NCI-H524 (cell line): ENCODE data around the gene SMARCE1.

Experiments
- DNase-seq, 2 experiments: peaks; one replicate each; lab custom pipeline; 2025; lab: John Stamatoyannopoulos, UW

The SMARCE1 gene

GRCh38 chr17:40645943-40646342 is 1.7 kb downstream of the SMARCE1 start:
- no peak for DNase-seq

- DNase-seq = no peak
Measured at GRCh38 chr17:40645291-40645690, 2.3 kb downstream of the SMARCE1 start.

GRCh38 chr17:40637931-40638330 is 9.7 kb downstream of the SMARCE1 start:
- no peak for DNase-seq

GRCh38 chr17:40633871-40634270 is 13.7 kb downstream of the SMARCE1 start:
- no peak for DNase-seq

- DNase-seq = no peak
Measured at GRCh38 chr17:40632216-40632615, 15.4 kb downstream of the SMARCE1 start.

- no peak for DNase-seq
Measured at GRCh38 chr17:40629842-40630241, 17.8 kb downstream of the SMARCE1 start.

GRCh38 chr17:40625311-40625710 is 22.3 kb downstream of the SMARCE1 start:
- no peak for DNase-seq

- DNase-seq = no peak
Measured at GRCh38 chr17:40623419-40624210, 24.0 kb downstream of the SMARCE1 start.

GRCh38 chr17:40622509-40622928 is 25.1 kb downstream of the SMARCE1 start:
- no peak for DNase-seq

- no peak for DNase-seq
Measured at GRCh38 chr17:40621578-40621977, 26.0 kb downstream of the SMARCE1 start.

- no peak for DNase-seq
Measured at GRCh38 chr17:40621019-40621418, 26.6 kb downstream of the SMARCE1 start.

- DNase-seq = no peak
Measured at GRCh38 chr17:40618754-40619625, 28.6 kb downstream of the SMARCE1 start.

- DNase-seq = peak in 1 of 2 experiments; percentile 9
Measured at GRCh38 chr17:40617678-40618240, 29.9 kb downstream of the SMARCE1 start.

- no peak for DNase-seq
Measured at GRCh38 chr17:40616592-40616991, 31.0 kb downstream of the SMARCE1 start.

GRCh38 chr17:40615841-40616476 is 31.7 kb downstream of the SMARCE1 start:
- no peak for DNase-seq

- peak; percentile 15 to 42 for DNase-seq
Measured at GRCh38 chr17:40615068-40615840, 32.4 kb downstream of the SMARCE1 start.

- no peak for DNase-seq
Measured at GRCh38 chr17:40614431-40615067, 33.1 kb downstream of the SMARCE1 start.

- DNase-seq = no peak
Measured at GRCh38 chr17:40613467-40614154, 34.0 kb downstream of the SMARCE1 start.

GRCh38 chr17:40612599-40613244 is 34.9 kb downstream of the SMARCE1 start:
- no peak for DNase-seq
